ENCODE measurements around the gene PPIG. TPM values are rescaled to one million over a fixed set of nuclear protein-coding genes. Genes with fewer than 3 reads are reported as not detected.

The PPIG gene
- total RNA-seq, 1 experiment from 2014 or later = 33.4 TPM

DNA sequence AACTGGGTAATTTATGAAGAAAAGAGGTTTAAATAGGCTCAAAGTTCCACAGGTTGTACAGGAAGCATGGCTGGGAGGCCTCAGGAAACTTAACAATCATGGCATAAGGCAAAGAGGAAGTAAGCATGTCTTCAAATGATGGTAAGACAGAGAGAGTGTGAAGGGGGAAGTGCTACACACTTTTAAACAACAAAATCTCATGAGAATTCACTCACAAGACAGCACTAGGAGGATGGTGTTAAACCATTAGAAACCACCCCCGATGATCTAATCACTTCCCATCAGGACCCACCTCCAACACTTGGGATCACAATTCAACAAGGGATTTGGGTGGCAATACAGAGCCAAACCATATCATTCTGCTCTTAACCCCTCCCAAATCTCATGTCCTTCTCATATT, 75.2 kb downstream of the PPIG start:
- Histone ChIP-seq H3K4me1 (replicated peaks) (no peaks in the 10 kb centered on the region), H3K9me3 (replicated peaks) (no peaks in the 10 kb centered on the region), H3K27me3 (replicated peaks) (peaks cover 6% of the 10 kb centered on the region), H3K27ac (no peak overlapping the region), H3K4me3 (no peak overlapping the region), H3K36me3 (no peaks in the 10 kb centered on the region)
- no peak for DNase-seq (ENCODE audit: low read depth in 1 of 2, low spot score in 2 of 2)

DNA sequence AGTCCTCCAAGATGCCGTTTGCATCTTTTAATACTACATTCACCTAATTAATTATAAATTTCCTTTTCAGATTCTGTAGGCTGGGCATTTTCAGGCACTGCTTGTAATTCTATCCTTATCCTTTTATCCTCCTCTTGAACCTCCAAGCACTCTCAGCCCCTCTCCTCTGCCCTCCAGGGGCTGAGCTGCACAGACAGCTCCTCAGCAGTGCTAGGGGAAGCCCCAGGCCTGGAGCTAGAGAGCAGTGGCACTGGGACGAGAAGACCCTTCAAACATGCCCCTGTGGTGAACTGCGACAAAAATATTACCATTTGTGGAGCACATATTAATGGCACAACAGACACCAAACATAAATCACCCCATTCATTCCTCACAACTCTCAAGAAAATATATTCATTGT, 77.1 kb downstream of the PPIG start:
- Histone ChIP-seq H3K36me3 (no peaks in the 10 kb centered on the region), H3K4me3 (no peak overlapping the region), H3K9me3 (replicated peaks) (no peaks in the 10 kb centered on the region), H3K27ac (no peak overlapping the region), H3K27me3 (replicated peaks) (peaks cover 6% of the 10 kb centered on the region), H3K4me1 (replicated peaks) (no peaks in the 10 kb centered on the region)
- DNase-seq (ENCODE audit: low read depth in 1 of 2, low spot score in 2 of 2) = no peak

DNA sequence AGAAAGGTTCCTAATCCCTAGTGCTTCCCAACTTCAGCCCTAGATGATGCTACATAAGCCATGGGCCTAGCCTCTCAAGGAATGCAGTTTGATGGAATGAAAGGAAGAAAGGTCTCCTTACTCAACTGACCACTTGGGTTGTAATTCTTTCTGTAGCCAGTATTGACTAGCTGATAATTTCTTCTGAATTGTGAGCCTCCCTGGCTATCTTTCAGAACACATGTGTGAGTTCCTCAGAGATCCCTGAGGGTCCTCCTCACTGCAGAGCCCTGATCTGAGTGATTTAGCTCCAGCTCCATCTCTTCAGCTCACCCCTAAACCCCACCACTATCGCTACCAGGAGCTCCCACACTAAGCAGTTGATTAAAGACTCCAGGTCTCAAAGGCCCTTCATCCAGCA, 78.6 kb downstream of the PPIG start:
- H3K27me3 ChIP-seq (replicated peaks) = peaks cover 6% of the 10 kb centered on the region
- H3K4me1 ChIP-seq (replicated peaks) = no peaks in the 10 kb centered on the region
- H3K9me3 ChIP-seq (replicated peaks) = no peaks in the 10 kb centered on the region
- no peaks in the 10 kb centered on the region for H3K36me3 ChIP-seq
- H3K4me3 ChIP-seq = no peak overlapping the region
- no peak for DNase-seq (ENCODE audit: low read depth in 1 of 2, low spot score in 2 of 2)
- H3K27ac ChIP-seq = no peak overlapping the region

DNA sequence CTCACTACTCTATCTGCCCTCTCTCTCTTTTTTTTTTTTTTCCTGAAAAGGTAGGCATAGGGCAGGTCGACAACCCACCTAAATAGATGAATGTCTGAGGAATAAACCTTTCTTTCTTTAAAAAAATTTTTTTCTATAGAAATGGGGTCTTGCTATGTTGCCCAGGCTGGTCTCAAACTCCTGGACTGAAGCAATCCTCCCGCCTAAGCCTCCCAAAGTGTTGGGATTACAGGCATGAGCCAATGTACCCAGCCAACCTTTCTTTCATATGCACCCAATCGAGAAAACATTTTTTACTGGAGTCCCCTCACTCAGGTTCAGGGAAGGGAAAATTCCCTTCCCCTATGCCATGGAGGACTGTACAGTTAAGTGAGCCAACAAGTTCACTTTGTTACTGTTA, 79.1 kb downstream of the PPIG start:
- peaks cover under 1% of the 10 kb centered on the region for H3K27me3 ChIP-seq (replicated peaks)
- no peaks in the 10 kb centered on the region for H3K9me3 ChIP-seq (replicated peaks)
- no peak overlapping the region for H3K27ac ChIP-seq
- H3K4me1 ChIP-seq (replicated peaks) = no peaks in the 10 kb centered on the region
- no peak overlapping the region for H3K4me3 ChIP-seq
- DNase-seq (ENCODE audit: low read depth in 1 of 2, low spot score in 2 of 2) = no peak
- H3K36me3 ChIP-seq = no peaks in the 10 kb centered on the region

DNA sequence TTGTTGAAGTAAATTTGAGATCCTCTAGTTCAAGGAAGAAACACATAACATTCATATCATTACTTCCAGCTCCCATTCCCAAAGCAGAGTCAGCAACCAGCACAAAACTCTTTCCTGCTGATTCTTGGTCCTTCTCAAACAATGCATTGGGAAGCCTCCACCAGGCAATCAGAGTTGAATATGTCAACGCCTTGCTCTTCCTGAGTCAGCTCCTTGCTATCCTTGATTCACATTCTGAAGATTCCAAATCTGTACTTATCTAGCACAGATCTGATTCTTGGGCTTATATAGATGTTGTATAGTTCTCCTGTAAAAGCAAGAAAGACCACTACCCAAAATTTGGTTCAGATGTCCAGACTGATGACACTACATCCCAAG, 80.4 kb downstream of the PPIG start:
- Histone ChIP-seq H3K4me3 (no peak overlapping the region), H3K9me3 (replicated peaks) (no peaks in the 10 kb centered on the region), H3K36me3 (no peaks in the 10 kb centered on the region), H3K27me3 (replicated peaks) (no peaks in the 10 kb centered on the region), H3K4me1 (replicated peaks) (no peaks in the 10 kb centered on the region), H3K27ac (no peak overlapping the region)
- no peak for DNase-seq (ENCODE audit: low read depth in 1 of 2, low spot score in 2 of 2)

DNA sequence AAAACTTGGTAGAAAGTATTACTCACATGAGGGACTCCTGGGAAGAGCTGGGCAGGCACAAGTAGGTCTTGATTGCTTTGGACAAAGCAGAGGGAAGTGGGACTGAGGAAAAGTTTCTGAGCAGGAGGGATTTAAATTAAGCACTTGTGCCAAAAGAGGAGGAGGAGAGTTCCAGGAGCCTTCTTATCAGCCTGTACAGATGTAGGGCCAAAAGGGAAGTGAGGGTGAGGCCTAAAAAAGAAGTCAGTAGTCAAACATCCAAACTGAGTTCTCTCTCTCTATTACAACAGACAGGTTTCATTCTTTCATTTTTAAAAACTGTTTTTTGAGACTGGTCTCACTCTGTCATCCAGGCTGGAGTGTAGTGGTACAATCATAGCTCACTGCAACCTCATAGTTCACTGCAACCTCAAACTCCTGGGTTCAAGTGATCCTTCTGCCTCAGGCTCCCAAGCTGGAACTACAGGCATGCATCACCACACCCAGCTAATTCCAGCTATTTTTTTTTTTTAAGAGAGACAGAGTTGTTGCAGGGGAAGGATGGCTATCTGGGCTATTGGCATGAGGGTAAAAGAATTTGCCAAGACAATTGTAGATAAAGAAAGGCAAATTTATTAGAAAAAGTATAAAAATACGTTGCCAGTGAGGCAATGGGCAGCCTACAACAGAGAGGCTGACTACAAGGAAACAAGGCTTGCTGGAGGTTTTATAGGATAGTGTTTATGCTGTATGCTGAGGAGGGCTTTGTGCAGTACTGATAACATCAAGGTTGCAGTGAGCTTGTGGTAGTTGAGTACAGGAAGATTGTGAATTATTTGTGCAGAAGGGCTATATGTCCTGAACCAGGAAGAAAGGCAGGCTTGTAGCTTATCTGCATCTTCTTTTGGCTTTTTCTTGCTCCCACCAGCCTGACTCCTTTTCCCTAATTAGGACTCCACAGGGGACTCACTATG, 81.1 kb downstream of the PPIG start:
- Histone ChIP-seq H3K36me3 (no peaks in the 10 kb centered on the region), H3K27ac (no peak overlapping the region)
- DNase-seq (ENCODE audit: low read depth in 1 of 2, low spot score in 2 of 2) = no peak

DNA sequence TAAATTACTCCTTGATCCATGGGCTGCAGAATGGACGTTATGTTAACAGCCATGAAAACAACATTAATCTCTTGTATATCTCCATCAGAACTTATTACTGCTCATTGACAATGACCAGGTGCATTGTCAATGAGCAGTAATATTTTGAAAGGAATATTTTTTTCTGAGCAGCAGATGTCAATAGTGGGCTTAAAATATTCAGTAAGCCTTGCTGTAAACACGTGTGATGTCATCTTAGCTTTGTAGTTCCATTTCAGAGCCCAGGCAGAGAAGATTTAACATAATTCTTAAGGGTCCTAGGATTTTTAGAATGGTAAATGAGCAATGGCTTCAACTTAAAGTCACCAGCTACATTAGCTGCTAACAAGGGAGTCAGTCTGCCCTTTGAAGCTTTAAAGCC, 83.4 kb downstream of the PPIG start:
- Histone ChIP-seq H3K4me3 (no peak overlapping the region), H3K36me3 (no peaks in the 10 kb centered on the region), H3K4me1 (replicated peaks) (no peaks in the 10 kb centered on the region), H3K9me3 (replicated peaks) (no peaks in the 10 kb centered on the region), H3K27me3 (replicated peaks) (no peaks in the 10 kb centered on the region), H3K27ac (no peak overlapping the region)
- DNase-seq (ENCODE audit: low read depth in 1 of 2, low spot score in 2 of 2) = no peak

More for the DNA sequence above, 81.1 kb downstream of the PPIG start:
- no peak overlapping the region for H3K4me3 ChIP-seq
- H3K9me3 ChIP-seq (replicated peaks) = no peaks in the 10 kb centered on the region
- H3K4me1 ChIP-seq (replicated peaks) = no peaks in the 10 kb centered on the region
- H3K27me3 ChIP-seq (replicated peaks) = no peaks in the 10 kb centered on the region

DNA sequence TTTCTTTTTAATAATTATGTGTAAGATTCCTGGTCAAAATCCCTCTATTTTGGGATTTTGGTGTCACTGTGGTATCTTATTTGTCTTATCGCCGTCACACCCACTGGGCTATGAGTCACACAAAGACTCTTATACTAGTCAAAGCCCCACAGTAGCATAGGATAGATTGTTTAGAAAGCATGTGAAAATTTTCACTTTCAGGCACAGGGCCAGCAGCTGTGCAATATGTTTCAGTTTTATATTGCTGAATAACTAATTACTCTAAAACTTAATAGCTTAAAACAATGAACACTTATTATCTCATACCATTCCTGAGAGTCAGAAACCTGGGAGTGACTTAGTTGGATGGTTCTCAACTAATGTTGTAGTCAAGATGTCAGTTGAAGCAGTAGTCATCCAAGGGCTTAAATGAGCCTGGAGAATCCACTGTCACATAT, 86.1 kb downstream of the PPIG start:
- no peaks in the 10 kb centered on the region for H3K4me1 ChIP-seq (replicated peaks)
- peaks cover 8% of the 10 kb centered on the region for H3K27me3 ChIP-seq (replicated peaks)
- no peak overlapping the region for H3K27ac ChIP-seq
- no peaks in the 10 kb centered on the region for H3K9me3 ChIP-seq (replicated peaks)
- no peaks in the 10 kb centered on the region for H3K36me3 ChIP-seq
- no peak for DNase-seq (ENCODE audit: low read depth in 1 of 2, low spot score in 2 of 2)
- H3K4me3 ChIP-seq = no peak overlapping the region

DNA sequence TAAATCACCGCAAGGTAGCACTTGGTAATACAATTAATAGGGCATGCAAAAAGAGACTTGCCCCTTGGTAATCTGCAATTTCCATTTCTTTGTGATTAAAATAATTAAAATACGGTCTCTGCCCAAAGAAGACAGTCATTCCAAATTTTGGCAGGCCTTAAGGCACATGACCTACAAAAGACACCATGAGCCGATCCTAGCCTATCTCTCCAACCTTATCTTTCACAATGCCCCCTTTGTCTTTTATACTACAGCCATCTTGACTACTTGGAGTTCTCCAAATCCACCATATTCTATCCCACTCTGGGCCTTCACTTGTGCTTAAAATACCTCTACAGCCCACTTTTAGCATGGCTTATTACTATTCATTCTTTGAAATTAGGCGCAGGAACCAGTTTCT, 86.8 kb downstream of the PPIG start:
- Histone ChIP-seq H3K9me3 (replicated peaks) (no peaks in the 10 kb centered on the region), H3K4me3 (no peak overlapping the region), H3K27ac (no peak overlapping the region), H3K36me3 (no peaks in the 10 kb centered on the region), H3K27me3 (replicated peaks) (peaks cover 8% of the 10 kb centered on the region), H3K4me1 (replicated peaks) (no peaks in the 10 kb centered on the region)
- no peak for DNase-seq (ENCODE audit: low read depth in 1 of 2, low spot score in 2 of 2)

DNA sequence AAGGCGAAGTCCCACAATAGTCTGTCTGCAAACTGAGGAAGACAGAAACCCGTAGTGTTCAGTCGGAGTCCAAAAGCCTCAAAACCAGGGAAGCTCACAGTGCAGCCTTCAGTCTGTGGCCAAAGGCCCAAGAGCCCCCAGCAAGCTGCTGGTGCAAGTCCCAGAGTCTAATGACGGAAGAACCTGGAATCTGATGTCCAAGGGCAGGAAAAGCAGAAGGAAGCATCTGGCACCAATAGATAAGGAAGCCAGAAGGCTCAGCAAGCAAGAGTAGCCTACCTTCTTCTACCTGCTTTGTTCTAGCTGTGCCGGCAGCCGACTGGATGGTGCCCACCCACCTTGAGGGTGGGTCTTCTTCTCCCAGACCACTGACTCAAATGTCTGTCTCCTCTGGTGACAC, 88.3 kb downstream of the PPIG start:
- no peaks in the 10 kb centered on the region for H3K4me1 ChIP-seq (replicated peaks)
- H3K36me3 ChIP-seq = no peaks in the 10 kb centered on the region
- peaks cover 8% of the 10 kb centered on the region for H3K27me3 ChIP-seq (replicated peaks)
- no peak overlapping the region for H3K4me3 ChIP-seq
- DNase-seq (ENCODE audit: low read depth in 1 of 2, low spot score in 2 of 2) = no peak
- H3K27ac ChIP-seq = no peak overlapping the region
- no peaks in the 10 kb centered on the region for H3K9me3 ChIP-seq (replicated peaks)

DNA sequence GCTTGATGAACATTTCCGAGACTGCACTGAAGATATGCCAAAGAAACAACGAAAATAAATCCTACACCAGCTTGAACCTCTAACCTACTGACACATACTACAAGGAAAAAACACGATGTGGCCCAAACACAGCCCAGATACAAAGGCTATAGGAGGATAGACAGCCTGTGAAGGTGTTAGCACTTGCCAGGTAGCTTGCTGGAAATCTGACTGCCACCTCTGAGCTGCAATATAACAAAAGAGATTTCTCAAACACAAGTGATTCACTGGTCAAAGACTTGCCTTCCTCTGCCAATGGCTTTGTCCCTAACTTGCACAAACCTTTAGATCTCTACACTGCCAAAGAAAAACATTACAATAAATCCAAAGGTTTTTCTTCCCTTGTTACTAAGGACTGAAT, 89.0 kb downstream of the PPIG start:
- DNase-seq (ENCODE audit: low read depth in 1 of 2, low spot score in 2 of 2) = no peak
- Histone ChIP-seq H3K27me3 (replicated peaks) (peaks cover 8% of the 10 kb centered on the region), H3K4me1 (replicated peaks) (no peaks in the 10 kb centered on the region), H3K9me3 (replicated peaks) (no peaks in the 10 kb centered on the region), H3K27ac (no peak overlapping the region), H3K36me3 (no peaks in the 10 kb centered on the region), H3K4me3 (no peak overlapping the region)

DNA sequence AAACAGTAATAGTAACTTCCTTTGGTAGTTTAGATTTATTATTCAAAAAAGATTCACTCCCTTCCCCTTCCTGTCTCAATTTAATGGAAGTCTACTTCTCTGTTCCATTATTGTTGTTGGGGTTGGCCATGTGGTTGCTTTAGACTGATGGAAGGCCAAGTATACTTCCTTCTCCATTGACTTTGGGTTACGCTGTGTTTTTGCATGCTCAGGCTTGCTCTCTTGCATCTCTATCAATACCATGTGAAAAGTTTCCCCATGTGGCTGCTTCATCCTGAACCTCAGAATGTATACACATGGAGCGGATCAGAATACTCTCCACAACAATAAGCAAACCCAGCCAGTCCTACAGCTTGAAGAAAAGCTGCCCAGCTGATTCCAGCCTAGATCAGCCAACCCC, 89.8 kb downstream of the PPIG start:
- no peaks in the 10 kb centered on the region for H3K9me3 ChIP-seq (replicated peaks)
- no peak overlapping the region for H3K4me3 ChIP-seq
- H3K4me1 ChIP-seq (replicated peaks) = no peaks in the 10 kb centered on the region
- H3K27ac ChIP-seq = no peak overlapping the region
- no peak for DNase-seq (ENCODE audit: low read depth in 1 of 2, low spot score in 2 of 2)
- H3K36me3 ChIP-seq = no peaks in the 10 kb centered on the region
- peaks cover 8% of the 10 kb centered on the region for H3K27me3 ChIP-seq (replicated peaks)

DNA sequence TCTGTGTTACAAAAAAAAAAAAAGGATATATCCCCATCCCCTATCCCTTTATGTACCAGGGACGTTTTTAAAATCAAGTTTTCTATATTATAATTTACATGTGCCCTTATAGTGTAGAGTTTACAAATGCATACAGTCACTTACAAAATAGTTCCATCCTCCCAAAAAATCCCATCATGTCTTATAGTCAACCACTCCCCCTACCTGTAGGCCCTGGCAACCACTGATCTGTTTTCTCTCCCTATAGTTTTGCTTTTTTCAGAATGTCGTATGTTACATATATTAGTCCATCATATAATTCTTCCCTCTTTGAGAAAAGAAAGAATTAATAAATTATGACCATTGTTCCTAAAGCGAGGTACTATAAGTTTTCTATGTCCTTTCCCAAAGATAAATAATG, 92.2 kb downstream of the PPIG start:
- peaks cover 8% of the 10 kb centered on the region for H3K27me3 ChIP-seq (replicated peaks)
- H3K4me3 ChIP-seq = no peak overlapping the region
- H3K36me3 ChIP-seq = no peaks in the 10 kb centered on the region
- no peak for DNase-seq (ENCODE audit: low read depth in 1 of 2, low spot score in 2 of 2)
- H3K27ac ChIP-seq = no peak overlapping the region
- H3K4me1 ChIP-seq (replicated peaks) = no peaks in the 10 kb centered on the region
- H3K9me3 ChIP-seq (replicated peaks) = no peaks in the 10 kb centered on the region

DNA sequence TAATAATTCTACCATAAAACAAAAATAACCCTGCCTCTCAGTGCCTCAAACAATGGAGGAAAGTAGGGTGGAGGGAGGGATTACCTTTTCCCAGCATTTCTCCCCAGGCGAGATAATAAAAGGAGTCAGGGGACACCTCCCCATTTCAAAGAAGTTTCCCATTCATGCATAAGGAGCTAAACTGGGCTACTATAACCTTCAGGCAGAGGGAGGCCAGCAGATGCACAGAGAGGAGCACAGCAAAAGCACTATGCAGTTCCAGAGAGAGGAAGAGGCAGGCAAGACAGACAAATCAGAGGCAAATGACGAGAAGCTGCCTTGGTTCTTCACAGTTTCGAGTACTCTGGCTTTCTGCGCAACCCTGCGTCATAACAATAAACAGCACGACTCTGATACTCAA, 92.7 kb downstream of the PPIG start:
- H3K27ac ChIP-seq = no peak overlapping the region
- DNase-seq (ENCODE audit: low read depth in 1 of 2, low spot score in 2 of 2) = no peak
- H3K4me3 ChIP-seq = no peak overlapping the region
- H3K27me3 ChIP-seq (replicated peaks) = peaks cover 8% of the 10 kb centered on the region
- no peaks in the 10 kb centered on the region for H3K9me3 ChIP-seq (replicated peaks)
- no peaks in the 10 kb centered on the region for H3K36me3 ChIP-seq
- H3K4me1 ChIP-seq (replicated peaks) = no peaks in the 10 kb centered on the region

DNA sequence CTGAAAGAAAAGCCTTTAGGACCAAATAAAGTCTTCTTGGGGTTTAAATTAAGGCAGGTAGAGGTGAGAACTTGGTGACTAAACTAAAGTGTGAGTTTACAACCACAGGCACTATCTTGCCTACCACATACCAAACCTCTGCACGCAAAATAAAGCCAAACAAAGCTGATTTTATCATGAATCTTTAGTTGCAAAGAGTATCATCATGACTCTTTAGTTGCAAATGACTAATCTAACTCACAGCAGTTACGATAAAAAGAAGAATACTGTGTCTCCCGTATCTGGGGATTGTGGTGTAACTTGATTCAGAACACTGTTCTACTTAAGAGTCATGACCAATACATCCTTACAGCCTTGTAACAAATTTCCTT, 98.9 kb downstream of the PPIG start:
- Histone ChIP-seq H3K9me3 (replicated peaks) (no peaks in the 10 kb centered on the region), H3K4me1 (replicated peaks) (no peaks in the 10 kb centered on the region), H3K27me3 (replicated peaks) (peaks cover 5% of the 10 kb centered on the region; the same call in 1 of the 2 replicates), H3K4me3 (no peak overlapping the region), H3K36me3 (no peaks in the 10 kb centered on the region), H3K27ac (no peak overlapping the region)
- no peak for DNase-seq (ENCODE audit: low read depth in 1 of 2, low spot score in 2 of 2)
